OCI-LY7 (cell line): ENCODE data around the gene COQ8A. TPM values are rescaled to one million over a fixed set of nuclear protein-coding genes. Genes with fewer than 3 reads are reported as not detected.
A peak's percentile ranks its signal among the peaks of the same experiment; 100 is the strongest.

ENCODE experiments used
- BruUV-seq: library from RNA; stranded (reverse); fragments of 400-500 nt; replicated peaks from 2 replicates; lab custom pipeline; 2021; lab: Mats Ljungman, UMichigan
- CTCF ChIA-PET: fragments of 300-600 bp; sonication (Branson Sonifier 250); formaldehyde crosslinking; loops from one replicate; lab custom pipeline; 2022; ENCODE audit warnings: antibody characterized with exemption; ENCODE audit not compliant: unreplicated experiment; lab: Charles Lee
- POLR2A ChIA-PET: fragments of 300-600 bp; sonication (Branson Sonifier 250); formaldehyde crosslinking; loops from one replicate; lab custom pipeline; 2022; ENCODE audit warnings: antibody characterized with exemption; lab: Charles Lee
- DNase-seq: peaks from one replicate; pipeline ENCODE4 v3.0.0-alpha.2; 2015; ENCODE audit warnings: low spot score
- H2AFZ ChIP-seq: fragments of 200-600 bp; sonication (generic), shearing (Covaris generic); 2 replicates; pipeline ENCODE4 v1.6.1; 2014; ENCODE audit warnings: mild to moderate bottlenecking, antibody characterized with exemption, low read length, moderate library complexity
- H3K27ac ChIP-seq: fragments of 200-600 bp; sonication (generic); 2 replicates; pipeline ENCODE4 v1.5.1; 2014; ENCODE audit warnings: mixed run types, low read depth, mild to moderate bottlenecking, moderate library complexity, low read length, inconsistent platforms; ENCODE audit not compliant: poor library complexity, severe bottlenecking
- H3K36me3 ChIP-seq: fragments of 200-600 bp; sonication (generic); 2 replicates; pipeline ENCODE4 v1.6.1; 2014; ENCODE audit warnings: mild to moderate bottlenecking, antibody characterized with exemption, low read length, moderate library complexity, mixed read lengths; ENCODE audit not compliant: insufficient read depth
- H3K4me1 ChIP-seq: fragments of 200-600 bp; sonication (generic); 2 replicates; pipeline ENCODE4 v1.5.1; 2014; ENCODE audit warnings: mild to moderate bottlenecking, low read length; ENCODE audit not compliant: insufficient read depth, poor library complexity, severe bottlenecking
- H3K4me2 ChIP-seq: fragments of 200-600 bp; sonication (generic); 2 replicates; pipeline ENCODE4 v1.6.1; 2014; ENCODE audit warnings: mild to moderate bottlenecking, low read length
- H3K4me3 ChIP-seq: fragments of 200-600 bp; sonication (generic); 2 replicates; pipeline ENCODE4 v1.5.1; 2014; ENCODE audit warnings: mild to moderate bottlenecking, low read depth, low read length; ENCODE audit not compliant: poor library complexity, severe bottlenecking
- H3K79me2 ChIP-seq: fragments of 200-600 bp; sonication (generic); 2 replicates; pipeline ENCODE4 v1.6.1; 2016; ENCODE audit warnings: low read depth, mild to moderate bottlenecking, low read length, moderate library complexity, mixed read lengths; ENCODE audit not compliant: insufficient read depth
- H3K9me2 ChIP-seq: fragments of 200-600 bp; sonication (generic); 2 replicates; pipeline ENCODE4 v1.6.1; 2016; ENCODE audit warnings: mild to moderate bottlenecking, low read length, mixed read lengths; ENCODE audit not compliant: insufficient read depth
- H3K9me3 ChIP-seq: fragments of 200-600 bp; sonication (generic); 2 replicates; pipeline ENCODE4 v1.6.1; 2014; ENCODE audit warnings: mild to moderate bottlenecking, mixed run types, low read length, mixed read lengths
- H4K20me1 ChIP-seq: fragments of 200-600 bp; sonication (generic); 2 replicates; pipeline ENCODE4 v1.6.1; 2014; ENCODE audit warnings: mild to moderate bottlenecking, antibody characterized with exemption, low read length, moderate library complexity, mixed read lengths; ENCODE audit not compliant: insufficient read depth
- EZH2phosphoT487 ChIP-seq: fragments of 200-600 bp; sonication (generic); IDR thresholded peaks from 2 replicates; pipeline ENCODE4 v1.6.1; 2018; ENCODE audit warnings: low read depth, borderline replicate concordance, mild to moderate bottlenecking, mixed run types, antibody characterized with exemption, low read length, moderate library complexity, mixed read lengths
- intact Hi-C: fragments of 100-400 bp; cut with micrococcal nuclease; formaldehyde crosslinking; loops from one replicate; pipeline ENCODE4 v1.10.0; 2022; ENCODE audit not compliant: unreplicated experiment
- total RNA-seq, 2 experiments: library from RNA; depleted of rRNA in 1 of 2; stranded (reverse); fragments of >200 nt in 1 of 2; shearing (Covaris generic) in 1 of 2; gene quantifications; 2 replicates each; pipeline ENCODE4 v1.2.3, GENCODE V29; 2014 to 2022
- TF ChIP-seq, protein P1 (sequence below): fragments of 200-600 bp; sonication (generic); conservative IDR thresholded peaks from 2 replicates; pipeline ENCODE4 v1.5.1; 2014; ENCODE audit warnings: mild to moderate bottlenecking, antibody characterized with exemption, low read length, moderate library complexity, mixed read lengths

Gene COQ8A
- total RNA-seq, 2 experiments from 2014 or later: 19.4 to 19.6 TPM

DNA sequence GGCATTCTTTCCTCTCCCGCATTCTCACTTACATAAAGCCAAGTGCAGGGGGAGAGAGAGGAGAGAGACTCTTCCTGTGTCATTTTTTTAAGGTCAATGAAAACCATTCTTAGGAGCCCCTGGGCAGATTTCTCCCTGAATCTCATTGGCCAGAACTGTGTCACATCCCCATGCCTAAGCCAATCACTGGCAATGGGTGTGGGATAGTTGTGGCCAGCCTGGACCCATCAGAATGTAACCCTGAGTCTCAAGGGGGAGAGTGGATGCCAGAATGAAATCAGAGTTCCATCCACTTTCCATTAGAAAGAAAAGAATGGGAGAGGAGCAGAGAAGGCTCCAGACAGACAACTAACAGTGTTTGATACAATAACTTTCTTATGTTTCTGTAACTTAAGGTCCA lies 31.2 kb upstream of the COQ8A start:
- TF ChIP-seq EZH2phosphoT487: no peak
- TF ChIP-seq, protein P1, sequence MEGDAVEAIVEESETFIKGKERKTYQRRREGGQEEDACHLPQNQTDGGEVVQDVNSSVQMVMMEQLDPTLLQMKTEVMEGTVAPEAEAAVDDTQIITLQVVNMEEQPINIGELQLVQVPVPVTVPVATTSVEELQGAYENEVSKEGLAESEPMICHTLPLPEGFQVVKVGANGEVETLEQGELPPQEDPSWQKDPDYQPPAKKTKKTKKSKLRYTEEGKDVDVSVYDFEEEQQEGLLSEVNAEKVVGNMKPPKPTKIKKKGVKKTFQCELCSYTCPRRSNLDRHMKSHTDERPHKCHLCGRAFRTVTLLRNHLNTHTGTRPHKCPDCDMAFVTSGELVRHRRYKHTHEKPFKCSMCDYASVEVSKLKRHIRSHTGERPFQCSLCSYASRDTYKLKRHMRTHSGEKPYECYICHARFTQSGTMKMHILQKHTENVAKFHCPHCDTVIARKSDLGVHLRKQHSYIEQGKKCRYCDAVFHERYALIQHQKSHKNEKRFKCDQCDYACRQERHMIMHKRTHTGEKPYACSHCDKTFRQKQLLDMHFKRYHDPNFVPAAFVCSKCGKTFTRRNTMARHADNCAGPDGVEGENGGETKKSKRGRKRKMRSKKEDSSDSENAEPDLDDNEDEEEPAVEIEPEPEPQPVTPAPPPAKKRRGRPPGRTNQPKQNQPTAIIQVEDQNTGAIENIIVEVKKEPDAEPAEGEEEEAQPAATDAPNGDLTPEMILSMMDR: no peak
- BruUV-seq: no TSS peak
- no peaks in the 10 kb centered on the region for H3K36me3 ChIP-seq
- no peak overlapping the region for H3K27ac ChIP-seq
- H3K4me3 ChIP-seq: no peak overlapping the region
- no peaks in the 10 kb centered on the region for H3K4me1 ChIP-seq
- H3K9me2 ChIP-seq: no peaks in the 10 kb centered on the region
- no peak for DNase-seq
- no peaks in the 10 kb centered on the region for H3K9me3 ChIP-seq
- ChIA-PET CTCF (no interaction called here), POLR2A (no interaction called here)
- H2AFZ ChIP-seq: no peak overlapping the region
- no peaks in the 10 kb centered on the region for H3K79me2 ChIP-seq
- H4K20me1 ChIP-seq: no peaks in the 10 kb centered on the region
- intact Hi-C loops: no loop called here
- H3K4me2 ChIP-seq: no peak overlapping the region

DNA sequence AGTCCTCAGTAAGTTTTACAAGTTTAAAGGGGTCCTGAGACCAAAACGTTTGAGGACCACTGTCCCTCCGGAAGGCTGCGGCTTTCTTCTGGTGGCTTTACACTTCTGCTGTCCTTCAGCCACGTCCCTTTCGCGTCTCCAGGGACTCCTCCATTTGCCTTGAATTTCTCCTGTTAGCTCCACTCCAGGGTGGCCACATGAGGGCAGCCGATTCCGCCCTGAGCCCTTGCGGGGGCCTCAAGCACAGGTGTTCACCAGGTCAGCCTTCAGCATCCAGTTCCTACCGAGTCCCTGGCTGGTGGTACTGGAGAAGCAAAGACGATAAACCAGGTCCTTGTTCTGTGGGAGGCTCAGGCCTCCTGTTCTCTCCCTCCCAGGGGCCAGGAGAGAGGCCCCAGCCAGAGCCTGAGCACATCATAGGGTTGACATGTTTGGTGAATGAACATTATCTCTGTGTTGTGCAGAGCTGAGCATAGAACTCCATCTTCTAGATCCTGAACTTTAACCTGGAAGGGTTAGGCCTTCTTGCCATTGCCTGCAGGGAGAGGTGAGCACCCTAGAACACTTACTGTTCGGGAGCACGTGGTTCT lies 27.4 kb upstream of the COQ8A start:
- Histone ChIP-seq H3K4me1 (no peaks in the 10 kb centered on the region), H4K20me1 (no peaks in the 10 kb centered on the region), H3K4me3 (no peak overlapping the region), H3K36me3 (no peaks in the 10 kb centered on the region), H3K9me2 (no peaks in the 10 kb centered on the region), H3K79me2 (no peaks in the 10 kb centered on the region), H2AFZ (no peak overlapping the region), H3K27ac (no peak overlapping the region), H3K9me3 (no peaks in the 10 kb centered on the region), H3K4me2 (no peak overlapping the region)
- DNase-seq: peak; percentile 18
- no peak for TF ChIP-seq EZH2phosphoT487
- TF ChIP-seq, protein P1: peak; percentile 55
- CTCF ChIA-PET: no interaction called here
- POLR2A ChIA-PET: interaction anchor here (0.6 to 0.7 kb wide), 2 partner anchors 24 to 39 kb away, joined by 3 read pairs; no protein-coding TSS in a partner anchor
- intact Hi-C loops: no loop called here
- no TSS peak for BruUV-seq

DNA sequence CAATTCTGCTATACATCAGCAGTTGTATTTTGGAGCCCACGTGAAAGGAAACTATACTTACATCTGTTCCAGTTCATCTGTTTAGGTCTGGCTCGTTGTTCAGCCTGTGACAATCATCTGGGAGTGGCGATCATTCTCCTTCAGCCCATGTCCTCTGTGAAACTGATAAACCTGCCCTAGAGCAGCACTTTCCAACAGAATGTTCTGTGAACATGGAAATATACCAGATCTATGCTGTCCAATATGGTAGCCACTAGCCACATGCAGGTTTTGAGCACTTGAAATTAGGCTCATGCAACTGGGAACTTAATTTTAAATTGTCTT lies 24.5 kb upstream of the COQ8A start:
- intact Hi-C loops: no loop called here
- H3K9me3 ChIP-seq: no peaks in the 10 kb centered on the region
- no peak overlapping the region for H3K27ac ChIP-seq
- no peak overlapping the region for H2AFZ ChIP-seq
- POLR2A ChIA-PET: interaction anchor here (0.6 kb wide), 1 partner anchor 303 kb away, joined by 3 read pairs; no protein-coding TSS in a partner anchor
- no peak overlapping the region for H3K4me2 ChIP-seq
- TF ChIP-seq, protein P1: no peak
- no peak for TF ChIP-seq EZH2phosphoT487
- H3K4me1 ChIP-seq: no peaks in the 10 kb centered on the region
- BruUV-seq: no TSS peak
- CTCF ChIA-PET: no interaction called here
- H3K4me3 ChIP-seq: no peak overlapping the region
- H3K36me3 ChIP-seq: no peaks in the 10 kb centered on the region
- no peaks in the 10 kb centered on the region for H3K9me2 ChIP-seq
- H3K79me2 ChIP-seq: no peaks in the 10 kb centered on the region
- H4K20me1 ChIP-seq: no peaks in the 10 kb centered on the region
- no peak for DNase-seq
